ENCODE data around the gene KHDC1L.

- TF ChIP-seq PATZ1 (CRISPR knock-in tag; IDR thresholded peaks at IDR 0.05; ENCODE audit: borderline replicate concordance) (no peak), ZC3H10 (CRISPR knock-in tag; IDR thresholded peaks at IDR 0.05) (no peak), BACH2 (CRISPR knock-in tag; IDR thresholded peaks at IDR 0.05; ENCODE audit: borderline replicate concordance) (no peak), RARB (CRISPR knock-in tag; IDR thresholded peaks at IDR 0.05) (no peak), ESRRG (CRISPR knock-in tag; IDR thresholded peaks at IDR 0.05) (no peak), PPARA (CRISPR knock-in tag; IDR thresholded peaks at IDR 0.05; ENCODE audit: borderline replicate concordance) (no peak), ZNF565 (CRISPR knock-in tag; conservative IDR thresholded peaks at IDR 0.05; ENCODE audit: low read depth) (no peak), CSDC2 (CRISPR knock-in tag; IDR thresholded peaks at IDR 0.05) (no peak), CREB5 (CRISPR knock-in tag; IDR thresholded peaks at IDR 0.05; ENCODE audit: low read depth) (no peak), ARNTL (CRISPR knock-in tag; IDR thresholded peaks at IDR 0.05; ENCODE audit: borderline replicate concordance, low read depth) (no peak)
Observed at GRCh38 chr6:73200735-73201134, 24.6 kb downstream of the KHDC1L start.

Data from SK-N-SH treated with all-trans-retinoic acid at 6 μM for 48 hours (cell line).